ENCODE measurements around the gene ADCY2.

- TF ChIP-seq CTCF (IDR thresholded peaks at IDR 0.05) (no peak), POLR2A (IDR thresholded peaks at IDR 0.05) (no peak)
Measured at GRCh38 chr5:7659420-7659819, 263.5 kb downstream of the ADCY2 start.
